ENCODE measurements around the gene TSPAN14.

Gene TSPAN14

GRCh38 chr10:80455461-80456349, 1.6 kb downstream of the TSPAN14 start:
- DNase-seq: no peak

- DNase-seq: no peak
These were observed 3.6 kb downstream of the TSPAN14 start for GRCh38 chr10:80457554-80458262.

- DNase-seq: no peak
These were observed 4.1 kb downstream of the TSPAN14 start for GRCh38 chr10:80458263-80458625.

GRCh38 chr10:80458638-80459037, 4.5 kb downstream of the TSPAN14 start:
- DNase-seq: no peak

- peak; percentile 80 to 86 for DNase-seq
These were observed 5.1 kb downstream of the TSPAN14 start for GRCh38 chr10:80459047-80459865.

GRCh38 chr10:80460399-80461207, 6.5 kb downstream of the TSPAN14 start:
- DNase-seq: peak; percentile 32 to 41

GRCh38 chr10:80461208-80462183, 7.4 kb downstream of the TSPAN14 start:
- no peak for DNase-seq

GRCh38 chr10:80462299-80462980, 8.3 kb downstream of the TSPAN14 start:
- DNase-seq: peak in 1 of 2 donors; percentile 33

- peak in 1 of 2 donors; percentile 43 for DNase-seq
These were observed 9.1 kb downstream of the TSPAN14 start for GRCh38 chr10:80462981-80463741.

GRCh38 chr10:80463868-80464267, 9.8 kb downstream of the TSPAN14 start:
- DNase-seq: no peak

- DNase-seq: no peak
These were observed 10.7 kb downstream of the TSPAN14 start for GRCh38 chr10:80464557-80465450.

- DNase-seq: no peak
These were observed 11.3 kb downstream of the TSPAN14 start for GRCh38 chr10:80465451-80465835.

GRCh38 chr10:80465839-80466590, 11.9 kb downstream of the TSPAN14 start:
- DNase-seq: no peak

GRCh38 chr10:80466724-80467326, 12.7 kb downstream of the TSPAN14 start:
- peak in 1 of 2 donors; percentile 36 for DNase-seq

- DNase-seq: peak; percentile 28 to 52
These were observed 13.9 kb downstream of the TSPAN14 start for GRCh38 chr10:80468002-80468401.

- DNase-seq: no peak
These were observed 14.8 kb downstream of the TSPAN14 start for GRCh38 chr10:80468806-80469421.

- no peak for DNase-seq
These were observed 16.2 kb downstream of the TSPAN14 start for GRCh38 chr10:80470266-80470665.

Data from inflammatory macrophage (primary cell).